ENCODE results near the gene LMO7.

DNA sequence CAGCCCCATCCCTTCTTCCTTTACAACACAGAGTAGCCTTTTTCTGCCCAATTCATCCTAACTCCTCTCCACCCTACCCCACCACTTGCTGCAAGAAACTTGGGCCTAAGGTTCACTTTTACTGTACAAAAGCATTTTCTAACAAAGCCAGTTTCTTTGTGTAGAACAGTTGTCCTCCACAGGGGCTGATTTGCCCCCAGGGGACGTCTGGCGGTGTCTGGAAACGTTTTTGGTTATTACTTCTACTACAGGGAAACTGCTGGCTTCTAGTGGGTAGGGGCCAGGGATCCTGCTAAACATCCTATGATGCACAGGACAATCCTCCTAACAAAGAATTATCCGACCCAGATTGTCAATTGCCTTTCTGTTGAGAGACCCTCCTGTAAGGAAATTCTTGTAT lies 7.3 kb upstream of the LMO7 start:
- TF ChIP-seq, protein P1, sequence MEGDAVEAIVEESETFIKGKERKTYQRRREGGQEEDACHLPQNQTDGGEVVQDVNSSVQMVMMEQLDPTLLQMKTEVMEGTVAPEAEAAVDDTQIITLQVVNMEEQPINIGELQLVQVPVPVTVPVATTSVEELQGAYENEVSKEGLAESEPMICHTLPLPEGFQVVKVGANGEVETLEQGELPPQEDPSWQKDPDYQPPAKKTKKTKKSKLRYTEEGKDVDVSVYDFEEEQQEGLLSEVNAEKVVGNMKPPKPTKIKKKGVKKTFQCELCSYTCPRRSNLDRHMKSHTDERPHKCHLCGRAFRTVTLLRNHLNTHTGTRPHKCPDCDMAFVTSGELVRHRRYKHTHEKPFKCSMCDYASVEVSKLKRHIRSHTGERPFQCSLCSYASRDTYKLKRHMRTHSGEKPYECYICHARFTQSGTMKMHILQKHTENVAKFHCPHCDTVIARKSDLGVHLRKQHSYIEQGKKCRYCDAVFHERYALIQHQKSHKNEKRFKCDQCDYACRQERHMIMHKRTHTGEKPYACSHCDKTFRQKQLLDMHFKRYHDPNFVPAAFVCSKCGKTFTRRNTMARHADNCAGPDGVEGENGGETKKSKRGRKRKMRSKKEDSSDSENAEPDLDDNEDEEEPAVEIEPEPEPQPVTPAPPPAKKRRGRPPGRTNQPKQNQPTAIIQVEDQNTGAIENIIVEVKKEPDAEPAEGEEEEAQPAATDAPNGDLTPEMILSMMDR (IDR thresholded peaks at IDR 0.05): no peak
- TF ChIP-seq POLR2AphosphoS5 (IDR thresholded peaks at IDR 0.05; ENCODE audit: low read depth, low read length): no peak
- no peak for TF ChIP-seq REST (IDR thresholded peaks at IDR 0.05; ENCODE audit: insufficient read depth in 1 of 2, low read depth in 2 of 2, low read length in 1 of 2)
- TF ChIP-seq TCF7L2 (IDR thresholded peaks at IDR 0.05; ENCODE audit: low read depth, low read length): no peak

Measured in Panc1 (cell line).